Epidermal melanocyte (primary cell): ENCODE measurements around the gene UBA52.
"Not testable (repeated sequence)": the region's sequence is repeated elsewhere in the genome, so short reads cannot be mapped to it uniquely, and the experiment has no call there.

Experiments used
- DNase-seq: peaks from one replicate; pipeline ENCODE4 v3.0.0; 2011; ENCODE audit warnings: low spot score; ENCODE audit not compliant: insufficient read length

UBA52 gene

DNA sequence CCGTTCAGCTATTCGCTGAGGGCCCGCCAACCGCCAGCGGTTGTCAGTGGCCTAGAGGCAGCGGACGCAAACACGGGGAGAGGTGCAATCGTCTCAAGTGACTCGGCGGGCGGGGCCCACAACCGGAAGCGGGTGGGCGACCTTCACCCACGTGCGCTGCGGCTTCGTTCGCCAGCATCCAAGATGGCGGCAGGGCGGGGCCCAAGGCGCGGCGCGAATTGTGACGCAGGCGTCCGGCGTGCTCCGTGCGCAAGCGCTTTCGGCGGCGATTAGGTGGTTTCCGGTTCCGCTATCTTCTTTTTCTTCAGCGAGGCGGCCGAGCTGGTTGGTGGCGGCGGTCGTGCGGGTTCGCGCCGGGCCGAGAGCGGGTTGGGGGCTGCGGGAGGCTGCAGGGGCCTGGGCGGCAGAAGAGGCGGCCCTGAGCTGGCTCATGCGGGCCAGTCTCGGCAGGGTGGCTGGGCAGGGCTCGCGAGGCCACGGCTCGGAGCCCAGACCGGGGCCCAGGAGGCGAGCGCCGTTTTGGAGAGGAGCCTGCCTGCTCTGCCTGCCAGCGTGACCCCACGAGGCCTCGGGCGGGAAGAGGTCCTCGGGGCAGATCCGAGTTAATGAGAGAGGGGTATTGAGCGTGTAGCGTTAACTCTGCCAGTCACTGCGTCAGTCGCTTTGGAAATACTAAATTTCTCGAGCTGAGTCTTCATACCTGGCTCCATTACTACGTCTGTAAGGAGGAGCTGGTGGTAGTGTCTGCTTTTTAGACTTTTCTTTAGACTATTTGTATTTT lies at the start of gene UBA52:
TSS of gene UBA52 (plus strand) at position 294 of the 781 bp plus-strand sequence. CDS start 1,444 bp downstream, outside the sequence.
- DNase-seq = peak; percentile 79

DNA sequence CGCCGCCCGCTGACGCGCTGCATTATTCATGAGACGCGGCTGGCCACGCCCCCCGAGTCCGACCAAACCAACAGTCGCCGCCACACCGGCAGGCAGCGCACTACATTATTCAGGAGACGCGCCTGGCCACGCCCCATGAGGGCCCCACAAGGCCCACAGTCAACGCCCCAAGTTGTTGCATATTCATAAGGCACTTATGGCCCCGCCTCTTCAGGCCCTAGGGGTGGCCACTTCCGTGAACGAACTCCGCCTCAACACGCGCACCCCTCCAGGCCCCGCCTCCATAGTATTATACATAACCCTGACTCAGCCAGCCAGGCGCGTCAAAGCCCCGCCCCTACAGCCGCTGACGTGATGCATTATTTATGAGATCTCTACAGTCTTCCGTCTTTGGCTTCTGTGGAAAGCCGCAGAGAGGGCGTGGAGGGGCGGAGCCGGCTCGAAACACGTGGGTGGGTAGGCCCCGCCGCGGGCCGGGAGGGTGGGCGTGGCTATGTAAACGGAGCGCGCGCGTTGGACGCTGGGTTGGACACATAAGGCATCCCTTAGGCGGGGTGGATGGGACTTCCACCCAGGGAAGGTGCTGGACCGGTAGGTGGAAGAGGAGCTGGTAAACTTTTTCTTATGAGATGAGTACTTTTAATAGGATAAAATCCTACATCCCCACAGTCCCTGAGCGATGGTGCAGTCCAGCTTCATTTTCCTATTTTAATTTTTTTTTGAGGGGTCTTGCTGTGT lies 49.4 kb upstream of the UBA52 start:
- peak; percentile 98 for DNase-seq

DNA sequence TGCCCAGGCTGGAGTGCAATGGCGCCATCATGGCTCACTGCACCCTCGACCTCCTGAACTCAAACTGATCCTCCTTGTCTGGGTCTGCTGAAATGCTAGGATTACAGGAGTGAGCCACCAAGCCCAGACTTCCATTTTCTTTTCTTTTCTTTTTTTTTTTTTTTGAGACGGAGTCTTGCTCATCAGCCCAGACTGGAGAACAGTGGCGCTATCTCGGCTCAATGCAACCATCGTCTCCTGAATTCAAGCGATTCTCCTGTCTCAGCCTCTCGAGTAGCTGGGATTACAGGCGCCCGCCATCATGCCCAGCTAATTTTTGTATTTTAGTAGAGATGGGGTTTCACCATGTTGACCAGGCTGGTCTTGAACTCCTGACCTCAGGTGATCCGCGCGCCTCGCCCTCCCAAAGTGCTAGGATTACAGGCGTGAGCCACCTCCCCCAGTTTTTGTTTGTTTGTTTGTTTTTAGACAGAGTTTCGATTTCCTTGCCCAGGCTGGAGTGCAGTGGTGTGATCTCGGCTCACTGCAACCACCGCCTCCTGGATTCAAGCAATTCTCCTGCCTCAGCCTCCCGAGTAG lies 48.7 kb upstream of the UBA52 start:
- DNase-seq = not testable (repeated sequence)

DNA sequence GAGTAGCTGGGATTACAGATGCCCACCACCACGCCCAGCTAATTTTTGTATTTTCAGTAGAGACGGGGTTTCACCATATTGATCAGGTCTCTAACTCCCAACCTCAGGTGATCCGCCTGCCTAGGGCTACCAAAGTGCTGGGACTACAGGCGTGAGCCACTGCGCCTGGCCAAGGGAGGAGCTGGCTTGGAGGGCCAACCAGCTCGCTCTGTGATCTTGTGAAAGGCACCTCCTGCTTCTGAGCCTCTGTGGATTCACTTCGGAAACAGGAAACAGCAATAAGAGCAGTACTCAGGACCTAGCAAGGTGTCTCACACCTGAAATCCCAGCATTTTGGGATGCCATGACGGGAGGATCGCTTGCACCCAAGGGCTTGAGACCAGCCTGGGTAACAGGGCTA lies 47.8 kb upstream of the UBA52 start:
- DNase-seq = no peak

DNA sequence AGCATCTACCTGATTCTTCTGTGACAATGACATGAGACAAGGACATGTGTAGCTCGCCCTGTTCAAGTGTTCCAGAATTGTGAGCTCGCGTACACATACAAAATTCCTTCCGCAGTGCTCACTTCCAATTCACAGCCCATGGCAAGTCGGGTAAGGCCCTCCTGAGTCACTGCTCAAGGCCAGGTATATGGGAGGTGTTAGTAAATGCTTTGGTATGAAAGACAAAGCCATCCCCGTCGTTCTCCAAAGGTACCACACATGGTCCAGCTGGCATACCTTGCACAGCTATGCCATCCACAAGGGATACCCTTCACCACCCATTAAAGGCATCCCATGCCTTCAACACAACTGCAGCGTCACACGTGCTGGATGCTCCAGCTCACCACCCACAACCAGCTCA lies 45.3 kb upstream of the UBA52 start:
- DNase-seq = no peak

DNA sequence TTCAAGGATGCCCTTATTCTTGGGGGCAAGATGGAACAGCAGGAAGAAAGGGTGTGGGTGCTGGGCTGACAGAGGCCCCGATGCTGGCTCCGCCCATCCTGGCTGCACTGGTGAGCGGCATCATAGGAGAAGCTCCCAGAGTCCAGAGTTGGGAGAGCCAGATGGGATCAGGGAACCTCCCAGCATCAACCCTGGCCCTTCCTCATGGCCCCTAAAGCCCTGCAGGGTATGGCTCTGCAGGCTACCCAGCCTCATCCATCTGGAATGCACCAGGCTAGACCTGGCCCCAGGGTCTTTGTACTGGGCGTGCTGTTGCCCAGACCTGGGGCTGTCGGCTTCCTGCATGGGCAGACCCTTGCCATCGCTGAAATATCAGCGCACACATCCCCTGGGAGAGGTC lies 41.9 kb upstream of the UBA52 start:
- no peak for DNase-seq

DNA sequence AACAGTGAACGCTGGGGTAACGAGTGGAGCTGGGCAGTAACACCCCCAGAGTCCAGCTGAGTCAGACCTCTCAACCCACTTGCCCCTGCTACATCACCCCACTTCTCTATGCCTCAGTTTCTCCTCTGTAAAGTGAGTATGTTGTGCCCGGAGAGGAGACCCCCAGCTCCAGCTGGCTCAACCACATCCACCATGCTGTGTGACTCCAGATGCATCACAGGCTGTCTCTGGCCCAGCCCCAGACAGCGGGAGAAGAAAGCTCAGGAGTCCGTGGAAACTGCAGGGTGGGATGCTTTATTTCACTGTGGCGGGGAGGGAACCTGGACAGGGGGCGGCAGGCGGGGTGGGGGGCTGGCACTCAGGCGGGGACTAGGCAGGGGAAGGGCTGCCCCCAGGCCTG lies 40.2 kb upstream of the UBA52 start:
- no peak for DNase-seq

DNA sequence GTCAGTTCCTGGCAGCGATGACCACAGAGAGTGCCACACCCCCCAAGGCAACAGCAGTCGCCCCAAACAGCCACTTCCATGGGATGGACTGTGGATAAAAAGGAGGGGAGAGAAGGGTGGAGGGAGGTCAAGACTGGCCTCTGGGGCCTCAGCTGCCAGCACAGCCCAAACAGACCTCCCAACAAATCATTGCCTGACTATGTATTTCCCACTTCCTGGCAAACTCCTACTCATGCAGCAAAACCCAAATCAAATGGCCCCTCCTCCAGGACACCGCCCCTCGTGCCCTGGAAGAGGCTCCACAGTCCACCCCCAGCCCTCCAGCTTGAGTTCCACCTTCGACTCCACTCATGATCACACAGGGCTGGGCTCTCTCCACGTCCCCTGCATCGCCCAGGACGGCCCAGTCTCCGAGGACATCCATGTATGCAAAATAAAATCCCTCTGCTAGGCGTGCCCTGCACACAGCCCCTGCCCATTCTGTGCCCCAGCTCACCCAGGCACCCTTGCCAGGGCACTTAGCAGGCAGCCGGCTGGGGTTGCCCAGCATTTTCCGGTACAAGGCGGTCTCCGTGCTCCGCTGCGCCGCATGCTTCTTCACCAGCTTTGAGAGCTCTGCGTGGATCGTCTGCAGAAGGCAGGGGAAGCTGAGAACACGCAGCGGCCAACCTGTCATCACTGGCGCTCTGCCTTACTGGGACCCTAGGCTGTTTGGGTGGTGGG lies 39.3 kb upstream of the UBA52 start:
- DNase-seq = no peak

DNA sequence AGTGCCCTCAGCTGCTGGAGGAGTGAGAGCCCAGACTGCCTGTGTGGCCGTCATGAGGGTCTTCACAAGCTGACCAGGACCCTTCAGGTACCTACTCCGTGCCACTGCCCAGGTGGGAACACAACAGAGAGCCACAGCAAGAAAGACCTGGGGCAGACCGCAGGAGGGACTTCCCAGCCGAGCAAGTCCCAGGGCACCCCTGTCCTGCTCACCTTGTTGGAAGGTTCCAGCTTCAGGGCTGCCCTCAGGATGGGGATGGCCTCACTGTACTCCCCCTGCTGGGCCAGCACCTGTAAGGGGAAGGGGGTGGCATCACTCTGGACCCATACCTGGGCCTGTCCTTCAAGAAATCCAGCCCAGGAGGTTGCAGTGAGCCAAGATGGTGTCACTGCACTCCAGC lies 38.6 kb upstream of the UBA52 start:
- no peak for DNase-seq

DNA sequence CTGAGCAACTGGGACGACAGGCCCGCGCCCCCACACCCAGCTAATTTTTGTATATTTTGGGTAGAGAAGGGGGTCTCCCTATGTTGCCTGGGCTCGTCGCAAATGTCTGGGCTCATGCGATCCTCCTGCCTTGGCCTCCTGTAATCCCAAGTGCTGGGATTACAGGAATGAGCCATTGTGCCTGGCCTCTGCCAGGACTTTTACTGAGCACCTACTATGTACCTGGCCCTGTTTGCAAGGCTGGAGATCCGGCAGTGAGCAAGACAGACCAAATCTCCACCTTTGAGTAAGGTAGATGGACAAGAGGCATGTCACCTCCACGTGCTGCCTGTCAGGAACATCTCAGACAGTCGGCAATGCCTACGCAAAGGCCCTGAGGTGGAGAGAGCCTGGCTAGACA lies 35.2 kb upstream of the UBA52 start:
- no peak for DNase-seq

DNA sequence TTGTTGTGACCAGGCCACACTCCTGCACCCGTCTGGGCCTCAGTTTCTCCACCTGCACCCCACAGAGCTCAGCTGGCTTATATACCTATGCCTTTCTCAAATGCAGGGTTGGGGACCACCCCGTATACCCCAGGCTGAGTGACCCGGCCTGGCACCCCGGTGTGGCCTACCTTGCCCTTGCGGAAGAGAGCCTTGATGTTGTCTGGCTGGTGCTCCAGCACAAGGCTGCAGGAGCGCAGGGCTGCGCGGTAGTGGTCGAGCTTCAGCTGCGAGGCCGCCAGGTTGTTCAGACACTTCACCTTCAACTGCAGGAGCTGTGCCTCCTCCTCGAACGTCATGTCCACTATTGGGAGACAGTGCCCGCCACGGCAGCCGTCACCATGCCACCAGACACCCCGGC lies 34.2 kb upstream of the UBA52 start:
- DNase-seq = no peak

DNA sequence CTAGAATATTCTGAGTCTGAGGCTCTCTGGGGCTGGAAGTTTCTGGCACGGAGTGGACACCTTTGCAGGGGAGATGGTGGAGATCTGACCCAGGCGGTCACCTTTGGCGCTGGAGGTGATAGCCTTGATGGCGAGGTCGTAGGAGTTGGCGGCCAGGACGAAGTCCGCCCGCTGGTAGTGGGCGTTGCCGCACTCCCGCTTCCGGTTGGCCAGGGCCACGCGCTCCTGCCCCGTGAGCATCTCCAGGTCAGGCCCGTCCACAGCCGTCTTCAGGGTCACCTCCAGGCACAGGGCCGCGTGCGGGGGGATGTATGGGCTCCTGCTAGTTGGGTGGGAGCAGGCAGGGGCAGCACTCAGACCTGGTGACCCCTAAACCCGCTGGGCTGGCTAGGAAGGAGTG lies 33.5 kb upstream of the UBA52 start:
- DNase-seq = no peak

DNA sequence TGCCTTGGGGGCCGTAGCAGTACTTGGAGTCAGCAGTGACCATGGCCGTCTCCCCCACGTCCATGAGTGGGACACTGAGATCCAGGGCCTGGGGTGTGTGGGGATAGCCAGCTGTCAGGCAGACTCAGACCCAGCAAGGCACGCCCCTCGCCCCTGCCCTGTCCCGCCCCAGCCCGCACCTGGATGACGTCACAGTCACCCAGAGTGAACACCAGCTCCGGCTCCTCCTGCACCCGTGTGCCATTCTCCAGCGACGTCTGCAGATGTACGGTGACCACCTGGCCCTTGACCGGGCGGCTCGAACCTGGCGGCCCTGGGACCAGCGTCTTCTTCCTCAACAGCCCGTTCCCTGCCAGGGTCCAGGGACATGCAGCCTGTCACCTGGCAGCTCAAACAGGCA lies 32.3 kb upstream of the UBA52 start:
- DNase-seq = no peak

DNA sequence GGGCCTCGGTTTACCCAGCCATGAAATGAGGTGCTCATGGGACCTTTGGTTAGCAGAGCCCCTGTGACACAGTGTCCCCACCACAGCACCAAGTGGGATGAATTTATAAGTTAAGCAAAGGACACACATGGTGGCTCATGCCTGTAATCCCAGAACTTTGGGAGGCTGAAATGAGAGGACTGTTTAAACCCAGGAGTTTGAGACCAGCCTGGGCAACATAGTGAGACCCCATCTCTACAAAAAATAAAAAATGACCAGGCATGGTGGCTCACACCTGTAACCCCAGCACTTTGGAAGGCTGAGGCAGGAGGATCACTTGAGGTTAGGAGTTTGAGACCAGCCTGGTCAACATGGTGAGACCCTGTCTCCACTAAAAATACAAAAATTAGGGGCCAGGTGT lies 31.5 kb upstream of the UBA52 start:
- not testable (repeated sequence) for DNase-seq

DNA sequence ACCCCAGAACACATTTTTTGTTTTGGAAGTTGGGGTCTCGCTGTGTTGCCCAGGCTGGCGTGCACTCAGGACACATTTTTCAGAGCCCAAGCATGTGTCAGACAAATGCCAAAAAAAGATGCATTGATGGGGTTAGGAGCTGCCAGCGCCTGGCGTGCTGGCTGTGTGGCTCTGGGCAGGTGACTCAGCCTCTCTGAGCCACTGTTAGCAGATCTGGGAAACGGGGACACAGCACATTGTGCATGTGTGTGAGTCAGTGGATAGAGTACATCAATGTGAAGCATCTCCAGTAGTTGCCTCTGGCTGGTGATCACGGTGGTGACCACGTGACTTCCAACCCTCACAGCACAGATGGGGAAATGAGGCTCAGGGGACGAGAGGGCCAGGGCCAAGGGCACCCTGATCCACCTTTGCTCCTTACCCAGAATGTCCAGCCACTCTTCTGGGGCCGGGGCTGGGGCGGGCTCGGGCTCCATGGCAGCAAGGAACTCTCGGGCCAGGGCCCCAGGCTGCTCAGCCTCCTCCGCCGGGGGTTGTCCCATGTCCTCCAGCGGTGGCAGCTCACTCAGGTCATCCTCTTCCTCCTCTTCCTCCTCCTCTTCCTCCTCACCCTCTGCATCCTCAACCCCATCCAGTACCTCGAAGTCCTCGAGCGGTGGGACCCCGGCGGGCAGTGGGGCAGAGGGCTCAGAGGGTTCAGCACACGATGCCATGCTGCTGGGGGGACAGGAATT lies 30.2 kb upstream of the UBA52 start:
- DNase-seq = no peak

DNA sequence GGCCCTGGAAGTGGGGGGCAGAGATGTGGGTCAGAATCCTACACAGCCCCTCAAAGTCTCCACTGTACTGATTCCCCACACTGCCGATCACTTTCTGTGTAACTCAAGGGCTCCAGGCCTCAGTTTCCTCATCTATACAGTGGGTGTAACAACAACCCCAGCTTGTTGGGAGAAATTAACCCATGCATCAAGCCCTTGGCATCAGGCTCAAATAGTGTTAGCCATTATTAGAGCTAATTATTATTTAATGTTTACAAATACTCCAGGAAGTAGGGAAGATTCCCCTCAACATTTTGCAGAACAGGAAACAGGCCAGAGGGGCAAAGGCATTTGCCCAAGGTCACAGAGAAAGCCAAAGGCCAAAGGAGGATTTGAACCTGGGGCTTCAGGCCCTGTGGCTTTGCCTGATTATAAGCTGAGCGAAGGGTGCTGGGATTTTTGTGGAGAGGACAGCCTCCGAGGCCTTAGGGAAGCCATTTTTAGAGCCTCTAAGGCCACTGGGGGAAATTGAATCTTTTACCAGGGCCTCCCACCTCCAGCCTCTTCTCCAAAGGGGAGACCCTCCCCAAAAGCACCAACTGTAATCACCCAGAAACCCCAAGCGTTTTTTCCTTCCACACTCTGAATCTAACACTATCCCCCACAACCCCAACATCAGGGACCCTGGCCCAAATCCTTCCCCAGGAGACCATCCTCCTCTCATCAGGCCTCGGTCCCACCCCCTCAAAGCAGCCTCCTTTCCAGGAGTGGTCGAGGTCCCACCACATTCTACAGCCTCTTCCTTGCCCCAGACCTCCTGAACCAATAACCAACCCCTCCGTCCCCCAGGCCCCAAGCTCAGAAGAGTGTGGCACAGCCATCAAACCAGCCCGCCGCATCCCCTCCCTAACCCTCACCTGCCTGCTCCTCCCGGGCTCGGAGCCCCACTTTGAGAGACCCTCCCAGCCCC lies 29.4 kb upstream of the UBA52 start:
- no peak for DNase-seq

DNA sequence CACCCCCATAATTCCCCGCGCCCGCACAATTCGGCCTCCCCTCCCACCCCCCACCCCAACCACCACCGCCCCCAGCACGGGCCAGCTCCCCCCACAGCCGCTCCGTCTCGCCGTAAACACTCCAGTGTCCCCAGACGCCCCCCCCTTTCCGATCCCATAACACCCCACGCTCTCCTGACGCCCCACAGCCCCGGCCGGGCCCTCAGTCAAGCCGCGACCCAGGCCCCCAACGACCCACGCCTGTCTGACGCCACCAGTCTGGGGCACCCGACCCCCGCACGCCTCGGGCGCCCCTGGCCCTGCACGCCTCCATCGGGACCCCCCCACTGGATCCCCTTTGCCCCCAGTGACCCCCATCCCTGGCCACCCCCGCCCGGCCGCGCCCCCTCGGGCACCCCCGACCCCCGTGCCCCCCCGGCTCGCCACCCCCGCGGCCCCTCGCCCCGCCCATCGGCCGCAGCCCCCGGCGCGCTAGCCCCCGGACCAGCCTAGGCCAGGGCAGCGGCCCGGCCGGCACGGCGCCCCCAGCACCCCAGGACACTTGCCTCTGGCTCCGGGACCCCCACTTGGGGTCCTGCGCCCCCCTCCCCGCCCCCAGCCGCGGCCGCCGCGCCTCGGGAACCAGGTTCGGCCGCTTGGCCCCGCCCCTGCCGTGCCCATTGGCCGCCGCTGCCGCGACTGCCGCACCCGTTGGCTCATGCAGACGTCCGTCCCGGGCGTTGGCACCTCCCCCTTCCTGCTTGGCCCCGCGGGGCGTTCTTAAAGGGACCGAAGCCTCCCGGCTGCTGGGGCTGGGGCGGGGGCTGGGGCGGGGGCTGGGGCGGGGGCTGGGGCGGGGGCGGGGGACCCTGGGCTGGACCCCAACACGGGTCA lies 28.5 kb upstream of the UBA52 start, which contains the start of gene FKBP8:
TSS of gene FKBP8 (minus strand) at position 633 of the 873 bp plus-strand sequence. CDS start 1,603 bp downstream, outside the sequence.
- peak; percentile 98 for DNase-seq

DNA sequence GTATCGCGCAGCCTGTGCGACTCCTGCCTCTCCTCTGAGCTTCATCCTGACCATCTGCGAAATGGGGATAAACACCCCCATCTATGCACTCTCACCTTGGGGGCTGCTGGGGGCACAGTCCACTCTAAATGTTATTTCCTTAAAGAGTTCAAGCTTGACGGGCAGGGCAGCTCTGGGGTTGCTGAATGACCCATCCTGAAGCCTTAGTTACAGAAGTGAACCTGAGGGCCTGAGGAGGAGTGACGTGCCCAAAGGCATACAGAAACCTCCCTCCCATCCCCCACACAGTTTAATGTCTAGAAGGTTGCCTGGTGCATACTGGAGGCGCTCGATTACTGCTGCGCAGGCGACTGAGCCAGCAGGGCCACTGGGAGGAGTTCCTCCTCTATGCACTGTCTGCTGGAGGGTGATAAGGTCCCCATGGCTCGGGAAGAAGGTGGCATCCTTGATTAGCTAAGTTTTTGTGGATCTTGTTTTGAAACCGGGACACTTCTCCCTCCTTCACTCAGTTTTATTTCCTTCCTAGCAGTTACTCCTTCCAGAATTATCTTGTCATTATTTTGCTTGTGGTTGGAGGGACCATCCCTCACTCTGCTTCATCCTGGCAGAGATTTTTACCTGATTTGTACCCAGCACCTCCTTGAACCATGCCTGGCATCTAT lies 27.7 kb upstream of the UBA52 start:
- DNase-seq = no peak
